Naive B cell (primary cell): ENCODE measurements around the gene OSBPL6. TPM values are rescaled to one million over a fixed set of nuclear protein-coding genes. Genes with fewer than 3 reads are reported as not detected.
A peak's percentile ranks its signal among the peaks of the same experiment; 100 is the strongest.

Source experiments
- ATAC-seq, 2 donors: fragments of 150-1000 bp; cut with Tn5 transposase; 2 replicates each; pipeline ENCODE4 v1.10.0; 2021; ENCODE audit warnings: low read depth in 2 of 2, mild to moderate bottlenecking in 2 of 2, moderate library complexity in 2 of 2
- DNase-seq: peaks from one replicate; pipeline ENCODE4 v3.0.0; 2022
- H3K27ac Mint-ChIP-seq, 6 donors: one replicate each; pipeline ENCODE4 v1.8.0; 2020 to 2022; ENCODE audit warnings: mild to moderate bottlenecking in 6 of 6, mixed read lengths in 6 of 6, moderate library complexity in 5 of 6, inconsistent platforms in 2 of 6
- H3K27me3 Mint-ChIP-seq, 3 donors: one replicate each; pipeline ENCODE4 v1.8.0; 2021 to 2022; ENCODE audit warnings: mixed read lengths in 3 of 3, mild to moderate bottlenecking in 1 of 3
- H3K36me3 Mint-ChIP-seq, 2 donors: one replicate each; pipeline ENCODE4 v1.8.0; 2020 to 2022; ENCODE audit warnings: mixed read lengths in 2 of 2, inconsistent platforms in 1 of 2, mild to moderate bottlenecking in 1 of 2
- H3K4me1 Mint-ChIP-seq, 3 donors: one replicate each; pipeline ENCODE4 v1.8.0; 2020 to 2022; ENCODE audit warnings: mixed read lengths in 3 of 3, inconsistent platforms in 1 of 3, mild to moderate bottlenecking in 1 of 3, moderate library complexity in 1 of 3
- H3K4me3 Mint-ChIP-seq, 8 donors: one replicate each; pipeline ENCODE4 v1.8.0; 2020 to 2022; ENCODE audit warnings: mild to moderate bottlenecking in 8 of 8, mixed read lengths in 8 of 8, moderate library complexity in 8 of 8, inconsistent platforms in 2 of 8
- H3K9me3 Mint-ChIP-seq, 7 donors: one replicate each; pipeline ENCODE4 v1.8.0; 2020 to 2022; ENCODE audit warnings: mixed read lengths in 7 of 7, mild to moderate bottlenecking in 5 of 7, inconsistent platforms in 2 of 7, moderate library complexity in 1 of 7
- polyA plus RNA-seq, 6 donors: library from polyadenylated mRNA; unstranded; fragments of 300-500 nt; fragmentation: Illumina TruSeq; gene quantifications; one replicate each; pipeline ENCODE4 v1.2.3, GENCODE V29; 2021; ENCODE audit warnings: low read depth in 6 of 6

Gene OSBPL6
- polyA plus RNA-seq, 6 donors from 2014 or later = not detected

DNA sequence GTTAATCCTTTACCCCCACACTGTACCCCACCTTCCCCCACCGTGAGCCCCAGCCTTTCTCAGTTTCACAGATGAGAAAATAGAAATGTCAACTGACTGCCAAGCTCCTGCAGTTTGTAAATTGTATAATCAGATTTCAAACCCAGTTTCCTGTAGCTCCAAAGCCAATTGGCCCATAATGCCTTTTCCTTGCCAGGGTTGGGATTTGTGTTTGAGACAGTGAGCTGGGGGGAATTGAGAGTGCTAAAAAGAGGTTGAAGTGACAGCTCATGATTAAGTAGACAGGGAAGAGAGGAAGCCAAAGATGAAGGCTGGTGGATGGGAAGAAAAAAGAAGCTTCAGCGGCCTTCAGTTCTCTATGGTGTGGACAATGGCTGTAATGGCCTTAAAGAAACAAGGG lies 10.7 kb downstream of the OSBPL6 start:
- no peak for DNase-seq
- H3K9me3 Mint-ChIP-seq = peaks cover 0 to 1% (median 0%) of the 10 kb centered on the region in 7 donors
- H3K36me3 Mint-ChIP-seq = no peaks in the 10 kb centered on the region
- H3K27me3 Mint-ChIP-seq = peaks cover 21 to 37% (median 35%) of the 10 kb centered on the region in 3 donors
- H3K27ac Mint-ChIP-seq = no peak overlapping the region
- no peaks in the 10 kb centered on the region for H3K4me1 Mint-ChIP-seq
- ATAC-seq = no peak
- H3K4me3 Mint-ChIP-seq = no peak overlapping the region

DNA sequence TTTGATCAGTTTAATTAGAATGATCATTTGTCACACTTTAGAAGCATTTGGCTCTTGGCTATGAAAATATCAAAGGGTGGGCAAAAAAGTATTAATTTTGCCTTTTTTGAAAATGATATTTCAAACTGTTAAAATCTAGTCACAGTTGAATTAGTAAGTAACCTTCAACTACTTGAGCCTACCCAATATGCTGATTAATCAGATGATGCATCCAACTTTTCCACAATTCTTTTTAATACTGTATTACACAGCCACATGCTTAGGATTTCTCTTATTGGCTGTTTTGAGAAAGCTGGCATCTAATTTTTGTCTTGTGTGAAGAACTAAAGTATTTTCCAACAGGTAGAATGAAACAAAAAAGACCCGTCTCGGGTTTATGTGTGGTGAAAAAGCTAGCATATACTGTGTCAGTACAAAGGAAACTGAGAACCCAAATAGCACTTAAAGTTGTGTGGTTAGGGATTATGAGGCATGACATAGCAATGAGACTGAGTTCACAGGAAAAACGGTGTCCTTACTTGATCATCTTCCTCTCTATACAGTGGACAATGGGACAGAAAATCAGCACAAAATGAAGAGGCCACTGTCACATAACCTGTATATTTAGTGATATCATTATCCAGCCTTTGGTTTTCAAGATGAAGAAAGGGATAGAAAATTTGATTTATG lies 11.7 kb downstream of the OSBPL6 start:
- Mint-ChIP-seq H3K27me3 (peaks cover 21 to 37% (median 35%) of the 10 kb centered on the region in 3 donors), H3K4me3 (no peak overlapping the region), H3K9me3 (peaks cover 0 to 1% (median 0%) of the 10 kb centered on the region in 7 donors), H3K36me3 (no peaks in the 10 kb centered on the region), H3K27ac (no peak overlapping the region), H3K4me1 (no peaks in the 10 kb centered on the region)
- DNase-seq (no peak), ATAC-seq (no peak)

DNA sequence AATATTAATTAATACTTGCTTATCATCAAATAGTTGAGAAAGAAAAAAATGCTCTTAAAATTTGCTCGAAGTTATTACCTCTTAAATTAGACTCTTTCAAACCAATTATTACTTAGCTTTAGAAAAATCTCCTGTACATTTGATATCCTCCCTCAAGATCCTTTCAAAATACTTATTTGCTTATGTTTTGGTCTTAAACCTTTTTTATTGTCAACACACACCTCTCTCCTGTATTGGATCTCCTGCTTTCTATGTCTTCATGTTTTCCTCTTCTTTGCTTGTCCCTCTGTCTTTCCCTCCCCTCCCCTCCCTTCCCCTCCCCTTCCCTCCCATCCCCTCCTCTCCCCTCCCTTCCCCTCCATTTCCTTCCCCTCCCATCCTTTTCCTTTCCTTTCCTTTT lies 14.0 kb downstream of the OSBPL6 start:
- Mint-ChIP-seq H3K27me3 (peaks cover 25 to 51% (median 39%) of the 10 kb centered on the region in 3 donors), H3K4me1 (no peaks in the 10 kb centered on the region), H3K36me3 (no peaks in the 10 kb centered on the region), H3K27ac (no peak overlapping the region), H3K4me3 (no peak overlapping the region), H3K9me3 (peaks cover 0 to 3% (median 0%) of the 10 kb centered on the region in 7 donors)
- no peak for ATAC-seq
- DNase-seq = no peak

DNA sequence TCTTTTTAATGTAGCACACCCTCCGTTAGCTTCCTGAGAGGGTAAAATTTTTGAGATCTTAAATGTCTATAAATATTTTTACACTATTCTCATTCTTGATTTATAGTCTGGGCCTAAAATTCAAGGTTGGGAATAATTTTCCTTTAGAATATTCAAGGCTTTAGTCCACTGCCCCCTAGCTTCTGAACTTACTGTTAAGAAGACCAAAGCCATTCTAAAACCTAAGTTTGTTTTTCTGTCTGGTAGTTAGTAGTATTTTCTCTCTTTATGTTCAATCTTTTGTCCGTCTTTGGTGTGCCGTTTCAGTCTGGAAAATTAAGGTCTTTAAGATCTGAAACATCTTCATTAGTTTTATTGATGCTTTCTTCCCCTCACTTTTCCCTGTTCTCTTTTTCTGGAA lies 14.5 kb downstream of the OSBPL6 start:
- peaks cover 0 to 3% (median 0%) of the 10 kb centered on the region in 7 donors for H3K9me3 Mint-ChIP-seq
- no peak overlapping the region for H3K27ac Mint-ChIP-seq
- peaks cover 25 to 51% (median 43%) of the 10 kb centered on the region in 3 donors for H3K27me3 Mint-ChIP-seq
- no peaks in the 10 kb centered on the region for H3K36me3 Mint-ChIP-seq
- no peaks in the 10 kb centered on the region for H3K4me1 Mint-ChIP-seq
- H3K4me3 Mint-ChIP-seq = no peak overlapping the region
- ATAC-seq (no peak), DNase-seq (no peak)

DNA sequence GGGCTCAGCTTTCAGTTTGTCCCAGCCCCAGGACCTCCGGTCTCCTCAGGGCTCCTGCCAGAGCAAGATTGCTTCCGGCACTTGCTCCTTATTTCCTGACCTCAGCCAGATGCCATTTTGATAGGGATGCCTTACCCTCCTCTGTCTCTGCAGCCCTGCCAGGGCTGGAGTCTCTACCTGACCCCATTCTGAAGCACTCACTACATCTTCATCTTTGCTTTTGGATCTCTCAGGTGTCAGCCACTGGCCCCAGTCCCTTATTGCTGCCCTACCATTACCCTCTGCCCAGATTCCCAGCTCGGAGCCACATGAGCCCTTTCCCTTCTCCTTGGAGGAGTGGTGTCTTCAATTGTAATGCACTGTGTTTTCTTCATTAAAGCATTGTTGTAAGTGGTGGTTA lies 17.1 kb downstream of the OSBPL6 start:
- Mint-ChIP-seq H3K27ac (peak overlapping the region in 1 of 6 donors; percentile 2), H3K27me3 (peaks cover 8 to 48% (median 31%) of the 10 kb centered on the region in 3 donors)

DNA sequence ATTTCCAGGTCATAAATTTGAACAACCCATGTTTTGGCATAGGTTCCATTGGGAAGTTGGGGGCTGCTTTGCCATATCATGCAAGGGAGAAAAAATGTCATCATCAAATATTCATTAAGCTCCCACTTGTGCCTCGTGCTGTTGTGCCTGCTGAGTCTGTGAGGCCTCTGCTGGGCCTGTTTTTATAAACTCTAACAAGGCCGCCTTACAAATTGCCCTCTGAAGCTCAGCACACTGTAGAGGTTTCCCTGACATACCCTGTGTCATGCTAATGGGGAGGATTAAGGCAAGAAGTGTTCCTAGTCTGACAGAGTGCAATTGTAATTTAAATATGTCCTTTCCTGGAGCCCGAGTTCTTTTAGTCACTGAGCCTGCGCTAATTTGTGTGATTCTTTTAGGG lies 17.6 kb downstream of the OSBPL6 start:
- H3K9me3 Mint-ChIP-seq = peaks cover 0 to 8% (median 0%) of the 10 kb centered on the region in 7 donors
- H3K27me3 Mint-ChIP-seq = peaks cover 9 to 53% (median 35%) of the 10 kb centered on the region in 3 donors
- H3K36me3 Mint-ChIP-seq = no peaks in the 10 kb centered on the region
- DNase-seq = no peak
- no peak overlapping the region for H3K4me3 Mint-ChIP-seq
- no peak overlapping the region for H3K27ac Mint-ChIP-seq
- ATAC-seq = no peak
- H3K4me1 Mint-ChIP-seq = no peaks in the 10 kb centered on the region

More for the DNA sequence above, 17.1 kb downstream of the OSBPL6 start:
- ATAC-seq (no peak), DNase-seq (no peak)
- H3K4me1 Mint-ChIP-seq = no peaks in the 10 kb centered on the region
- H3K9me3 Mint-ChIP-seq = peaks cover 0 to 6% (median 0%) of the 10 kb centered on the region in 7 donors
- no peak overlapping the region for H3K4me3 Mint-ChIP-seq
- no peaks in the 10 kb centered on the region for H3K36me3 Mint-ChIP-seq

DNA sequence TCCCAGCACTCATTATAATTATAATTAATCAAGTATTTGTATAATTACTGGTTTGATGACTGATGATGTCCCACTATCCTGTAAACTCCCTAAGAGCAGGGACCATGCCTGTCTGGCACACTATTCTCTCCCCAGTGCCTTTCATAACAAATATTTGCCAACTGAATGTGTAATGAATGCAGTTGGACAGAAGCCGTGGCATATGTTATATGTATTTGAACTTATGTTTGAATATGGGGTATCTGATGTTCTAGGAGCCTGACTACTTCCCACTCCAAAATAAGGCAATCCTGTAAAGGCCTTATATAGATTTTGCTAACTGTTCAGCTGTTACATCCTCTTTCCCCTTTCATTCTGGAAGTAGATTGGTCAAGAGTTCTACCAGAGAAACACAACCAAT lies 19.7 kb downstream of the OSBPL6 start:
- H3K27ac Mint-ChIP-seq = no peak overlapping the region
- H3K27me3 Mint-ChIP-seq = peaks cover 13 to 52% (median 37%) of the 10 kb centered on the region in 3 donors
- DNase-seq (no peak), ATAC-seq (no peak)
- H3K4me1 Mint-ChIP-seq = no peaks in the 10 kb centered on the region
- no peaks in the 10 kb centered on the region for H3K36me3 Mint-ChIP-seq
- H3K9me3 Mint-ChIP-seq = peaks cover 0 to 10% (median 2%) of the 10 kb centered on the region in 7 donors
- H3K4me3 Mint-ChIP-seq = no peak overlapping the region

DNA sequence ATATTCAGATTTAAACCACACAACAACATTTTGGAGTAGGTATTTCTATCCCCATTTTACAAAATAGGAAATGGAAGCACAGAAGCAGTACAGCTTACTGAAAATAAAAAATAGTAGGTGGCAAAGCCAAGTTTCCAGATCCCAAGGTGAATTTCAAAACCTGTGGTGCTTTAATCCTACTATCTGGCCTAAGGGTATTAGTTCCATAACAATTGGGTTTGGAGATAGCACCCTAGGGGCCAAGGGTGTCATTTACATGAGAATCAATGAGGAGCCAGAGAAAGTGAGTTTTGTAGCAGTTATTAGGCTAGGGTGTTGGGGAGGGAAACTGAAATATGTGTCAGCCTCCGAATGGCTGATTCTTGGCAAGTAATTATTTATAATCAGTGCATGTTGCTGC lies 24.9 kb downstream of the OSBPL6 start:
- H3K27ac Mint-ChIP-seq = no peak overlapping the region

DNA sequence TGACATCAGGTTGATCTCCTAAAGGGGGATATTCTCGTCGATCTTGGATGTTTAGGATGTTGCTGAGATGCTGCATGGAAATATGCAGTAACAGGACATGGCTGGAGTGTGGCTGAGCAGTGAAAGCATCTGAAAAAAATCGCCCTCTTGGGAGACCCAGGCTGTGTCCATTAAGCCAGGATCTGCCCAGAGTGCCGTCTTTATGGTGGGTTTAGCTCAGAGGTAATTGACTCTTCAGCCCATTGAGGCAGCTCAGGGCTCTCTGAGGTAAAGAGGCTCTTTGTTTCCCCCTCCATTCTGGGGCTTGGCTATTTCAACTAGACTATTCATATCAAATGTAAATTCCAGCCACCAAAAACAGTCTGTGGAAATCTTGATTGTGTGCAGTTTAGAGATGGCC lies 26.5 kb downstream of the OSBPL6 start:
- ATAC-seq (no peak), DNase-seq (no peak)
- H3K27ac Mint-ChIP-seq = no peak overlapping the region

More for the DNA sequence above, 24.9 kb downstream of the OSBPL6 start:
- Mint-ChIP-seq H3K4me3 (no peak overlapping the region), H3K36me3 (no peaks in the 10 kb centered on the region), H3K4me1 (no peaks in the 10 kb centered on the region), H3K27me3 (peaks cover 22 to 44% (median 36%) of the 10 kb centered on the region in 3 donors), H3K9me3 (peaks cover 0 to 9% (median 2%) of the 10 kb centered on the region in 7 donors)
- ATAC-seq = no peak
- no peak for DNase-seq

DNA sequence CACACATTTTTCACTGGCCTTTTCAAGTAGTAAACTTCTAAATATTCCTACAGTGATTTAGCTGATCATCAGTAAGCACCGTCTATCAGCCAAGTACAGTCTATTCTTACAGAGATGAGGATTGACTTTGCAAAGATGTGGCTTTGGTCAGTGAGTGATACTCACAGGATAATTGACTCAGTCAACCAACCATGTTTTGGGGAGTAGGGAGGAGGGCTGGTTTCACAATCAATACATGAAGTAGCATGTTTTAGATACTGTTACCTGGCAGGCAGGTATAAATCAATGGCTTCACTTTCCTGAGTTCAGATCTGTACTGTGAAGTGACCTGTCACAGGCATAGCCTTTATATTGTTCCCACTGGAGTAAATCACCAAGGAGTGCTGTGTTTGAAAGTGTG lies 27.2 kb downstream of the OSBPL6 start:
- Mint-ChIP-seq H3K27me3 (peaks cover 34 to 52% (median 49%) of the 10 kb centered on the region in 3 donors), H3K9me3 (peaks cover 0 to 9% (median 2%) of the 10 kb centered on the region in 7 donors), H3K36me3 (no peaks in the 10 kb centered on the region), H3K4me1 (no peaks in the 10 kb centered on the region), H3K27ac (no peak overlapping the region), H3K4me3 (no peak overlapping the region)
- no peak for DNase-seq
- no peak for ATAC-seq

More for the DNA sequence above, 26.5 kb downstream of the OSBPL6 start:
- H3K36me3 Mint-ChIP-seq = no peaks in the 10 kb centered on the region
- H3K4me1 Mint-ChIP-seq = no peaks in the 10 kb centered on the region
- peaks cover 0 to 9% (median 2%) of the 10 kb centered on the region in 7 donors for H3K9me3 Mint-ChIP-seq
- H3K27me3 Mint-ChIP-seq = peaks cover 34 to 51% (median 48%) of the 10 kb centered on the region in 3 donors
- no peak overlapping the region for H3K4me3 Mint-ChIP-seq

DNA sequence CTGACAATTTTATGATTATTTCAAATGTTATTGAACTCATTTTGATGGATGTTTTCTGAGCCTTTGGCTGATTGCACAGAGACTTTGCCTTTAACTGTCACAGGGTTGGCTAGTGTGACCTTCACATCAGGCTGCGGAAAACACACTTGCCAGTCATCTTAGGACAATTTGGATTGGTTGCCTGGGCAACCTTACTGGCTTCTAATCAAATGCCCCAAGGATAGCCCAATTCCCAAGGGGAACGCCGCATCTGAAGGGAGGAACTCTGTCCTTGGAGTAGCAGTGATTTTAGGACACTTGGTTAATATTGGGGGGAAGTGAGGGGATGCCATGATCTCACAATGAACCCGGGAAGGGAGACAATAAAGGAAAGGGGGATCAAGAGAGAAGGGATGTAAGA lies 29.5 kb downstream of the OSBPL6 start:
- Mint-ChIP-seq H3K27ac (peak overlapping the region in 1 of 6 donors; percentile 48), H3K36me3 (no peaks in the 10 kb centered on the region), H3K9me3 (peaks cover 0 to 4% (median 2%) of the 10 kb centered on the region in 7 donors), H3K4me1 (no peaks in the 10 kb centered on the region), H3K4me3 (peak overlapping the region in 1 of 8 donors; percentile 22), H3K27me3 (peaks cover 27 to 42% (median 40%) of the 10 kb centered on the region in 3 donors)
- DNase-seq = no peak
- ATAC-seq = no peak

DNA sequence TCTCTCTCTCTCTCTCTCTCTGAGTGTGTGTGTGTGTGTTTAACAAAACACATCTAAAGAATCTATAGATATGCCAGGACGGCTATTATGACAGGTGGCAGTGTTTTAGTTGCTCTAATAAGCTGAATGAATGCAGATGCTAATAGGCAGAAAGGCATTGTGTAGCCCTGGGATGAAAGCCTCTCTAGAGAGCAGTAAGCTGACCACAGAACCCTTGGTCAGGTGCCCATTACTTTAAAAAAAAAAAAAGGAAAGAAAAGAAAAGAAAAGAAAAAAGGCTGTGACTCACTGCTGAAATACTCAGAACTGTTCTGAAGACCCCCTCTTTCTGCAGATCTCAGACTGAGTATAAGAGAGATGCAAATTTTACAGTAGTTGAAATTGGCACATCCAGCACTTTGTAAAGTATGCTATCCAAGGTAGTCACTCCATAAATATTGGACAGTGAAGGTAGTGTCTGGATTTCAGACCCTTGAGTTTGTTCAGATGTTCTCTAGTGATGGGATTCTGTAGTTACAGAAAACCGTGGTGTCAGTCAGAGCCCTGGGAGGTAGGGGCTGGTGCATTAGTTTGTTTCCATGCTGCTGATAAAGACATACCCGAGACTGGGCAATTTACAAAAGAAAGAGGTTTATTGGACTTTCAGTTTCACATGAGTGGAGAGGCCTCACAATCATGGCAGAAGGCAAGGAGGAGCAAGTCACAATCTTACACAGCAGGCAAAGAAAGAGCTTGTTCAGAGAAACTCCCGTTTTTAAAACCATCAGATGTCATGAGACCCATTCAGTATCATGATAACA lies 30.9 kb downstream of the OSBPL6 start:
- Mint-ChIP-seq H3K27me3 (peaks cover 24 to 37% (median 37%) of the 10 kb centered on the region in 3 donors), H3K27ac (peak overlapping the region in 1 of 6 donors; percentile 17), H3K4me3 (no peak overlapping the region), H3K4me1 (peaks cover 0 to 4% (median 2%) of the 10 kb centered on the region in 3 donors), H3K9me3 (peaks cover 0 to 4% (median 0%) of the 10 kb centered on the region in 7 donors), H3K36me3 (no peaks in the 10 kb centered on the region)
- ATAC-seq = no peak
- DNase-seq = no peak

DNA sequence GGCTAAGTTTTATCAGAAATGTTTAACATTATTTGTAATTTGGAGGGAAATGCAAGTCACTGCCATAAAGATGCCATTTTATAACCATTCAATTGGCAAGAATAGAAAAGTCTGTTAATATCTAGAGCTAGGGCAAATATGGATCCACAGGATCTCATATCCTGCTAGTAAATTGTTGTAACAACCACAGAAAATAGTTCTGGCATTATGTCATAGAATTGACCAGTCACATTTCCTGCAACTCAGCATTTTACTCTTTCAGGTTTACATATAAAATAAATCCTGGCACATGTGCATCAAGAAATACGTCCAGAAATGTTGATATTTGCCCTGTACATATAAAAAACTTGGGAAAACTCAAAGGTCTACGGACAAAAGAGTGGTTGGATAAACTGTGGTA lies 32.9 kb downstream of the OSBPL6 start:
- H3K27me3 Mint-ChIP-seq = peaks cover 14 to 29% (median 27%) of the 10 kb centered on the region in 3 donors
- DNase-seq (no peak), ATAC-seq (no peak)
- H3K4me3 Mint-ChIP-seq = no peak overlapping the region
- peaks cover 0 to 8% (median 4%) of the 10 kb centered on the region in 3 donors for H3K4me1 Mint-ChIP-seq
- H3K9me3 Mint-ChIP-seq = peaks cover 0 to 4% (median 0%) of the 10 kb centered on the region in 7 donors
- H3K36me3 Mint-ChIP-seq = no peaks in the 10 kb centered on the region
- H3K27ac Mint-ChIP-seq = no peak overlapping the region
